Stimulated activated effector memory CD8-positive, alpha-beta T cell treated with anti-CD3 and anti-CD28 coated beads, Interleukin-12 subunit alpha, Interleukin-12 subunit beta, amount 100 ng/mL, for 72 hours (primary cell): ENCODE data around the gene ANKRD42.

Experiments used
- ATAC-seq: fragments of 150-1000 bp; cut with Tn5 transposase; 2 replicates; pipeline ENCODE4 v1.10.0; 2021
- DNase-seq, 2 donors: peaks; one replicate each; pipeline ENCODE4 v3.0.0; 2021 to 2022; ENCODE audit warnings: low spot score in 2 of 2
- H3K27ac Mint-ChIP-seq: one replicate; pipeline ENCODE4 v1.8.0; 2022; ENCODE audit warnings: mild to moderate bottlenecking, mixed read lengths
- H3K36me3 Mint-ChIP-seq: one replicate; pipeline ENCODE4 v1.8.0; 2022; ENCODE audit warnings: mild to moderate bottlenecking, mixed read lengths
- H3K4me1 Mint-ChIP-seq: one replicate; pipeline ENCODE4 v1.8.0; 2022; ENCODE audit warnings: mixed read lengths
- H3K4me3 Mint-ChIP-seq: one replicate; pipeline ENCODE4 v1.8.0; 2022; ENCODE audit warnings: mild to moderate bottlenecking, mixed read lengths
- H3K9me3 Mint-ChIP-seq: one replicate; pipeline ENCODE4 v1.8.0; 2022; ENCODE audit warnings: mixed read lengths

Gene ANKRD42

GRCh38 chr11:83285151-83285770, 91.7 kb downstream of the ANKRD42 start:
- Mint-ChIP-seq H3K4me1 (peaks cover 20% of the 10 kb centered on the region), H3K4me3 (peak overlapping the region; percentile 95), H3K9me3 (peaks cover 3% of the 10 kb centered on the region), H3K27ac (peak overlapping the region; percentile 99), H3K36me3 (peaks cover 20% of the 10 kb centered on the region)
- ATAC-seq (peak; percentile 61), DNase-seq (no peak)

- peaks cover 20% of the 10 kb centered on the region for H3K4me1 Mint-ChIP-seq
- H3K27ac Mint-ChIP-seq, result peak within 1 kb of the TSS; percentile 99
- peak within 1 kb of the TSS; percentile 95 for H3K4me3 Mint-ChIP-seq
- ATAC-seq (peak; percentile 95), DNase-seq (peak; percentile 78 to 94)
- H3K36me3 Mint-ChIP-seq, result peaks cover 19% of the 10 kb centered on the region
- H3K9me3 Mint-ChIP-seq, result peaks cover 3% of the 10 kb centered on the region
Observed at GRCh38 chr11:83285771-83286528, 92.4 kb downstream of the ANKRD42 start, which contains the start of gene CCDC90B. Gene CCDC90B (minus strand): TSS chr11:83286367. CDS start chr11:83285972, 395 bp downstream.

GRCh38 chr11:83287631-83288030, 94.1 kb downstream of the ANKRD42 start:
- peaks cover 17% of the 10 kb centered on the region for H3K4me1 Mint-ChIP-seq

DNA sequence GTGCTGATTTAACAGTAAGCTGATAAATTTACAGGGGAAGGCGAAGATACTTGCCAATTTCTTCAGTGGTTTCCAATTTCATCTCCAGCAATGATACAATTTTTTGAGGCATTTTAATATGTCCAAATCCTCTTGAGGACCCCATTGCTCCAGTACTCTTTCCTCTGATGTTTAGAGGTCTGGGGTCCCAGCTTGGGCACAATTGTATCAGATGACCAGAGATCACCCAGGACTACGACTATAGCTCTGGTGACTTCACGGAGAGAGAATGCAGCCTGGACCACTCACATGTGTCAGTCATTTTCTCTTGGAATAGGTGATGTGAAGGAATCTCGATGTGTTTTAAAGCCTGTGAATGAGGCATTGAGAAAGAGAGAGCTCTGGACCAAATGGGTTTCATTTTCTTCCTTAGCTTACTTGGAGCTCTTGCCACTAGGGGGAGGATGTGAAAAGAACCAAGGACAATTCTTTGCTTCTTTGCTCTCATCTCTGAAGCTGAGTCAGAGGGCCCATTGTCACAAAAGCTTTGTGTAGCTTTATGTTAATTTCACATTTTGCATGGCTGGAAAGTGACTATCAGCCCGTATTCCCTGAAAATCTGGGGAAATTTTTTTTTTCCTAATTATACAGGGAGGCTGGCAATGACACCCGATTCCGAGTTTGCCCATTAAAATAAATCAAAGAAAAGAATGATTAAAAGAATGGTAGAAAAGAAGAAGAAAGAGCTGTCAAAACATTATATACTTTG, 99.4 kb downstream of the ANKRD42 start:
- DNase-seq, result peak in 1 of 2 donors; percentile 56
- peak; percentile 74 for ATAC-seq
- Mint-ChIP-seq H3K9me3 (no peaks in the 10 kb centered on the region), H3K27ac (no peak overlapping the region), H3K36me3 (no peaks in the 10 kb centered on the region), H3K4me3 (no peak overlapping the region), H3K4me1 (peaks cover 5% of the 10 kb centered on the region)

More at GRCh38 chr11:83287631-83288030, 94.1 kb downstream of the ANKRD42 start:
- Mint-ChIP-seq H3K36me3 (peaks cover 13% of the 10 kb centered on the region), H3K9me3 (peaks cover 3% of the 10 kb centered on the region), H3K4me3 (peak overlapping the region; percentile 95), H3K27ac (no peak overlapping the region)
- ATAC-seq (no peak), DNase-seq (no peak)

DNA sequence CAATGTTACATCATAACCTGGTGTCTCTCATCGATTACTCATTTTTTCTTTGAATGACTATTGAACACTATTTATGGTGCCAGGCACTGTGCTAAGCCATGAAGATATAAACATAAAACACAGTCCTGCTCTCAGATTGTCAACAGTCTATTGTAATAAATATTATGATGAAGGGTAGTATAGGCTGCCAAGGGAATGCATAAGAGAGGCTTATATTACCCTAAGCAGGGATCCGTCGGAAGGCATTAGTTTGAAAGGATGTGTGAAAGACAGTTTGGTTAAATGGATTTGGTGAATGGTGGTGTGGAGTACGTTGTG, 99.9 kb downstream of the ANKRD42 start:
- Mint-ChIP-seq H3K4me3 (no peak overlapping the region), H3K9me3 (no peaks in the 10 kb centered on the region), H3K27ac (no peak overlapping the region), H3K36me3 (no peaks in the 10 kb centered on the region), H3K4me1 (peaks cover 5% of the 10 kb centered on the region)
- DNase-seq (no peak), ATAC-seq (no peak)

GRCh38 chr11:83294208-83294607, 100.7 kb downstream of the ANKRD42 start:
- H3K9me3 Mint-ChIP-seq, result no peaks in the 10 kb centered on the region
- H3K4me3 Mint-ChIP-seq, result no peak overlapping the region
- DNase-seq (no peak), ATAC-seq (no peak)
- H3K27ac Mint-ChIP-seq, result no peak overlapping the region
- H3K4me1 Mint-ChIP-seq, result peaks cover 5% of the 10 kb centered on the region
- no peaks in the 10 kb centered on the region for H3K36me3 Mint-ChIP-seq
